HCT116 (cell line): Measurements from ENCODE around the gene GAK. TPM values are rescaled to one million over a fixed set of nuclear protein-coding genes. Genes with fewer than 3 reads are reported as not detected.

Experiments
- ATAC-seq: fragments of 200-7000 bp; cut with Tn5 transposase; 2 replicates; pipeline ENCODE4 v1.9.1; 2020; ENCODE audit warnings: mild to moderate bottlenecking, moderate library complexity
- BruUV-seq: library from RNA; stranded (reverse); fragments of 400-500 nt; replicated peaks from 2 replicates; lab custom pipeline; 2021; lab: Mats Ljungman, UMichigan
- CTCF ChIA-PET: fragments of 300-600 bp; sonication (Branson Sonifier 250); formaldehyde crosslinking; loops from one replicate; lab custom pipeline; 2021; ENCODE audit warnings: antibody characterized with exemption; lab: Charles Lee
- POLR2A ChIA-PET: fragments of 300-600, 350-600 bp; sonication (Branson Sonifier 250); formaldehyde crosslinking; loops from one replicate; lab custom pipeline; 2021; ENCODE audit warnings: antibody characterized with exemption; lab: Charles Lee
- RAD21 ChIA-PET, 2 experiments: fragments of 300-600 bp; sonication (Branson Sonifier 250); formaldehyde crosslinking; loops; one replicate each; lab custom pipeline; 2023; ENCODE audit warnings: low total read pairs in 2 of 2; ENCODE audit not compliant: uncharacterized antibody in 2 of 2, unreplicated experiment in 2 of 2, low non-redundant PET in 1 of 2; lab: Charles Lee
- DNase-seq: peaks from one replicate; pipeline ENCODE4 v3.0.0-alpha.2; 2010; ENCODE audit warnings: low read depth, low spot score
- H2AFZ ChIP-seq: fragments of 200-600 bp; shearing (Covaris generic), sonication (generic); 2 replicates; pipeline ENCODE4 v1.6.1; 2017; ENCODE audit warnings: low read depth, mixed run types, mixed read lengths, antibody characterized with exemption, low read length; ENCODE audit not compliant: poor library complexity, severe bottlenecking
- H3K27ac ChIP-seq: 2 replicates; pipeline ENCODE4 v1.5.1; 2012; ENCODE audit warnings: low read depth, low read length
- H3K27me3 ChIP-seq: fragments of 200-600 bp; sonication (generic); 2 replicates; pipeline ENCODE4 v1.6.1; 2016; ENCODE audit warnings: mixed run types, low read length, mixed read lengths; ENCODE audit not compliant: insufficient read depth
- H3K36me3 ChIP-seq, 2 experiments: fragments of 200-500 bp in 1 of 2; fragments of 200-600 bp in 1 of 2; sonication (Bioruptor generic) in 1 of 2; sonication (generic) in 1 of 2; 2 replicates each; pipeline versions ENCODE4 v1.5.1 to v1.6.1; 2014 to 2016; ENCODE audit warnings: low read length in 2 of 2, inconsistent platforms in 1 of 2, mixed read lengths in 1 of 2, mixed run types in 1 of 2; ENCODE audit not compliant: insufficient read depth in 2 of 2, control insufficient read depth in 1 of 2
- H3K4me1 ChIP-seq, 2 experiments: fragments of 200-600 bp in 1 of 2; sonication (generic) in 1 of 2; 2 replicates each; pipeline versions ENCODE4 v1.5.1 to v1.6.1; 2012 to 2017; ENCODE audit warnings: low read length in 2 of 2, inconsistent platforms in 1 of 2, mild to moderate bottlenecking in 1 of 2, mixed read lengths in 1 of 2, mixed run types in 1 of 2, moderate library complexity in 1 of 2; ENCODE audit not compliant: insufficient read depth in 2 of 2, control insufficient read depth in 1 of 2
- H3K4me2 ChIP-seq: fragments of 200-600 bp; sonication (generic); 2 replicates; pipeline ENCODE4 v1.6.1; 2017; ENCODE audit warnings: mixed run types, low read length, mixed read lengths
- H3K4me3 ChIP-seq, 2 experiments: fragments of 200-600 bp in 1 of 2; sonication (generic) in 1 of 2; replicated peaks in 1 of 2; 2 replicates each; pipeline ENCODE4 v1.5.1; 2011 to 2016; ENCODE audit warnings: low read length in 2 of 2, control low read depth in 1 of 2, low read depth in 1 of 2, mild to moderate bottlenecking in 1 of 2, mixed read lengths in 1 of 2, mixed run types in 1 of 2
- H3K79me2 ChIP-seq: fragments of 200-600 bp; sonication (generic); 2 replicates; pipeline ENCODE4 v1.6.1; 2017; ENCODE audit warnings: mild to moderate bottlenecking, mixed run types, low read length, moderate library complexity, mixed read lengths; ENCODE audit not compliant: insufficient read depth
- H3K9ac ChIP-seq: fragments of 200-600 bp; sonication (generic); 2 replicates; pipeline ENCODE4 v1.6.1; 2016; ENCODE audit warnings: low read length, mixed read lengths
- H3K9me2 ChIP-seq: fragments of 200-600 bp; sonication (generic), shearing (Covaris generic); 2 replicates; pipeline ENCODE4 v1.6.1; 2017; ENCODE audit warnings: mixed run types, mild to moderate bottlenecking, moderate library complexity; ENCODE audit not compliant: insufficient read depth
- H3K9me3 ChIP-seq, 2 experiments: fragments of 200-500 bp in 1 of 2; fragments of 200-600 bp in 1 of 2; sonication (Bioruptor generic) in 1 of 2; sonication (generic) in 1 of 2; 2 replicates each; pipeline ENCODE4 v1.6.1; 2014 to 2017; ENCODE audit warnings: low read length in 2 of 2, mixed read lengths in 2 of 2, inconsistent platforms in 1 of 2, low read depth in 1 of 2, mild to moderate bottlenecking in 1 of 2, mixed run types in 1 of 2, moderate library complexity in 1 of 2; ENCODE audit not compliant: control insufficient read depth in 1 of 2, insufficient read depth in 1 of 2
- H4K20me1 ChIP-seq: fragments of 200-600 bp; sonication (generic), shearing (Covaris generic); 2 replicates; pipeline ENCODE4 v1.6.1; 2017; ENCODE audit warnings: mixed run types, mild to moderate bottlenecking, moderate library complexity; ENCODE audit not compliant: insufficient read depth
- CBX3 ChIP-seq: IDR thresholded peaks from 2 replicates; pipeline ENCODE4 v1.6.1; 2012; ENCODE audit warnings: low read depth
- CEBPB ChIP-seq: IDR thresholded peaks from 2 replicates; pipeline ENCODE4 v1.6.1; 2012; ENCODE audit warnings: low read depth
- CTCF ChIP-seq, 3 experiments: fragments of 200-600 bp in 1 of 3; sonication (generic) in 1 of 3; IDR thresholded peaks in 2 of 3; conservative IDR thresholded peaks in 1 of 3; 2 replicates each; pipeline ENCODE4 v1.5.1; 2012 to 2017; ENCODE audit warnings: low read depth in 2 of 3, low read length in 2 of 3, antibody characterized with exemption in 1 of 3, borderline replicate concordance in 1 of 3, control low read depth in 1 of 3, mild to moderate bottlenecking in 1 of 3, mixed read lengths in 1 of 3, mixed run types in 1 of 3, moderate library complexity in 1 of 3; ENCODE audit not compliant: insufficient read depth in 1 of 3
- EZH2phosphoT487 ChIP-seq: fragments of 200-600 bp; IDR thresholded peaks from 2 replicates; pipeline ENCODE4 v1.6.1; 2018; ENCODE audit warnings: antibody characterized with exemption, borderline replicate concordance
- POLR2AphosphoS5 ChIP-seq: IDR thresholded peaks from 2 replicates; pipeline ENCODE4 v1.6.1; 2011; ENCODE audit warnings: mild to moderate bottlenecking, low read depth, low read length, moderate library complexity
- SIN3A ChIP-seq: IDR thresholded peaks from 2 replicates; pipeline ENCODE4 v1.6.1; 2012; ENCODE audit warnings: low read depth
- ZBTB33 ChIP-seq: IDR thresholded peaks from 2 replicates; pipeline ENCODE4 v1.6.1; 2011; ENCODE audit warnings: mild to moderate bottlenecking, low read length, moderate library complexity; ENCODE audit not compliant: insufficient replicate concordance; ENCODE audit errors: extremely low read depth
- ZFX ChIP-seq: fragments of 450-650 bp; IDR thresholded peaks from 2 replicates; pipeline ENCODE4 v1.6.1; 2017
- intact Hi-C: fragments of 100-400 bp; cut with micrococcal nuclease; formaldehyde crosslinking; loops from 2 replicates; pipeline ENCODE4 v1.10.0; 2022
- total RNA-seq: library from RNA; stranded (reverse); gene quantifications from one replicate; pipeline ENCODE4 v1.2.1, GENCODE V29; 2021; ENCODE audit not compliant: unreplicated experiment
- TF ChIP-seq, protein P1 (sequence below): IDR thresholded peaks from 2 replicates; pipeline ENCODE4 v1.6.1; 2012; ENCODE audit warnings: low read depth

The GAK gene
- total RNA-seq, 1 experiment from 2014 or later = 123 TPM

GRCh38 chr4:833731-834367 lies 98.3 kb downstream of the GAK start:
- ATAC-seq (no peak), DNase-seq (no peak)
- no peak overlapping the region for H3K4me3 ChIP-seq
- RAD21 ChIA-PET = no interaction called here
- no peaks in the 10 kb centered on the region for H4K20me1 ChIP-seq
- intact Hi-C loops = no loop called here
- no peak overlapping the region for H3K4me2 ChIP-seq
- BruUV-seq = no TSS peak
- H2AFZ ChIP-seq = no peak overlapping the region
- no peak overlapping the region for H3K27ac ChIP-seq
- CTCF ChIA-PET = no interaction called here
- H3K36me3 ChIP-seq = no peaks in the 10 kb centered on the region
- POLR2A ChIA-PET = no interaction called here
- H3K9me3 ChIP-seq = peaks cover 0 to 14% of the 10 kb centered on the region in 2 experiments; a peak in 1 of 4 replicates
- H3K9ac ChIP-seq = no peak overlapping the region
- TF ChIP-seq CEBPB (no peak), EZH2phosphoT487 (no peak), ZBTB33 (no peak), POLR2AphosphoS5 (no peak), SIN3A (no peak), CTCF (IDR thresholded peaks at IDR 0.05 in 2 of 3, conservative IDR thresholded peaks at IDR 0.05 in 1 of 3; ENCODE audit: borderline replicate concordance in 1 of 3, insufficient read depth in 1 of 3, low read depth in 2 of 3, low read length in 2 of 3) (no peak), CBX3 (no peak), ZFX (no peak)
- TF ChIP-seq, protein P1, sequence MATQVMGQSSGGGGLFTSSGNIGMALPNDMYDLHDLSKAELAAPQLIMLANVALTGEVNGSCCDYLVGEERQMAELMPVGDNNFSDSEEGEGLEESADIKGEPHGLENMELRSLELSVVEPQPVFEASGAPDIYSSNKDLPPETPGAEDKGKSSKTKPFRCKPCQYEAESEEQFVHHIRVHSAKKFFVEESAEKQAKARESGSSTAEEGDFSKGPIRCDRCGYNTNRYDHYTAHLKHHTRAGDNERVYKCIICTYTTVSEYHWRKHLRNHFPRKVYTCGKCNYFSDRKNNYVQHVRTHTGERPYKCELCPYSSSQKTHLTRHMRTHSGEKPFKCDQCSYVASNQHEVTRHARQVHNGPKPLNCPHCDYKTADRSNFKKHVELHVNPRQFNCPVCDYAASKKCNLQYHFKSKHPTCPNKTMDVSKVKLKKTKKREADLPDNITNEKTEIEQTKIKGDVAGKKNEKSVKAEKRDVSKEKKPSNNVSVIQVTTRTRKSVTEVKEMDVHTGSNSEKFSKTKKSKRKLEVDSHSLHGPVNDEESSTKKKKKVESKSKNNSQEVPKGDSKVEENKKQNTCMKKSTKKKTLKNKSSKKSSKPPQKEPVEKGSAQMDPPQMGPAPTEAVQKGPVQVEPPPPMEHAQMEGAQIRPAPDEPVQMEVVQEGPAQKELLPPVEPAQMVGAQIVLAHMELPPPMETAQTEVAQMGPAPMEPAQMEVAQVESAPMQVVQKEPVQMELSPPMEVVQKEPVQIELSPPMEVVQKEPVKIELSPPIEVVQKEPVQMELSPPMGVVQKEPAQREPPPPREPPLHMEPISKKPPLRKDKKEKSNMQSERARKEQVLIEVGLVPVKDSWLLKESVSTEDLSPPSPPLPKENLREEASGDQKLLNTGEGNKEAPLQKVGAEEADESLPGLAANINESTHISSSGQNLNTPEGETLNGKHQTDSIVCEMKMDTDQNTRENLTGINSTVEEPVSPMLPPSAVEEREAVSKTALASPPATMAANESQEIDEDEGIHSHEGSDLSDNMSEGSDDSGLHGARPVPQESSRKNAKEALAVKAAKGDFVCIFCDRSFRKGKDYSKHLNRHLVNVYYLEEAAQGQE = no peak
- no peaks in the 10 kb centered on the region for H3K27me3 ChIP-seq
- no peaks in the 10 kb centered on the region for H3K9me2 ChIP-seq
- H3K79me2 ChIP-seq = no peaks in the 10 kb centered on the region
- no peaks in the 10 kb centered on the region for H3K4me1 ChIP-seq
